SIG-M5 treated with dmso at 0.1 percent for 504 hours (cell line): ENCODE measurements around the gene DIS3L2.
"Not testable (repeated sequence)": the region's sequence is repeated elsewhere in the genome, so short reads cannot be mapped to it uniquely, and the experiment has no call there.

Source experiments
- DNase-seq: peaks from one replicate; lab custom pipeline; 2025; ENCODE audit not compliant: unreplicated experiment; lab: John Stamatoyannopoulos, UW

The DIS3L2 gene

GRCh38 chr2:232318169-232318855 lies 356.8 kb downstream of the DIS3L2 start:
- no peak for DNase-seq

GRCh38 chr2:232319067-232319802 lies 357.7 kb downstream of the DIS3L2 start:
- no peak for DNase-seq

- no peak for DNase-seq
Measured at GRCh38 chr2:232319803-232320442, 358.4 kb downstream of the DIS3L2 start.

- no peak for DNase-seq
Measured at GRCh38 chr2:232320443-232320803, 358.9 kb downstream of the DIS3L2 start.

GRCh38 chr2:232321156-232321816 lies 359.8 kb downstream of the DIS3L2 start:
- no peak for DNase-seq

GRCh38 chr2:232321817-232322559 lies 360.5 kb downstream of the DIS3L2 start:
- no peak for DNase-seq

GRCh38 chr2:232322560-232323327 lies 361.2 kb downstream of the DIS3L2 start:
- DNase-seq = no peak

- DNase-seq = no peak
Measured at GRCh38 chr2:232323328-232323650, 361.8 kb downstream of the DIS3L2 start.

- not testable (repeated sequence) for DNase-seq
Measured at GRCh38 chr2:232323967-232324366, 362.5 kb downstream of the DIS3L2 start.

- no peak for DNase-seq
Measured at GRCh38 chr2:232324778-232325177, 363.3 kb downstream of the DIS3L2 start.

- DNase-seq = no peak
Measured at GRCh38 chr2:232325324-232326273, 364.1 kb downstream of the DIS3L2 start.

GRCh38 chr2:232326274-232327104 lies 365.0 kb downstream of the DIS3L2 start:
- DNase-seq = not testable (repeated sequence)

GRCh38 chr2:232327105-232328031 lies 365.9 kb downstream of the DIS3L2 start:
- DNase-seq = peak; percentile 26

- DNase-seq = no peak
Measured at GRCh38 chr2:232328032-232328422, 366.5 kb downstream of the DIS3L2 start.

- no peak for DNase-seq
Measured at GRCh38 chr2:232328516-232329460, 367.3 kb downstream of the DIS3L2 start.

GRCh38 chr2:232329716-232330067 lies 368.2 kb downstream of the DIS3L2 start:
- DNase-seq = no peak
